Mucosa of rectum (tissue), 2 donors: ENCODE data around the gene RPTOR.
A peak's percentile ranks its signal among the peaks of the same experiment; 100 is the strongest.

Experiments
- H3K27ac ChIP-seq, 2 donors: one replicate each; pipeline ENCODE4 v1.7.0; 2013; ENCODE audit warnings: inconsistent platforms in 2 of 2, low read depth in 2 of 2, low read length in 2 of 2
- H3K27me3 ChIP-seq, 2 donors: one replicate each; pipeline ENCODE4 v1.7.0; 2013; ENCODE audit warnings: low read length in 2 of 2; ENCODE audit not compliant: control insufficient read depth in 2 of 2, insufficient read depth in 2 of 2
- H3K36me3 ChIP-seq, 2 donors: one replicate each; pipeline ENCODE4 v1.7.0; 2013; ENCODE audit warnings: low read length in 2 of 2; ENCODE audit not compliant: control insufficient read depth in 2 of 2, insufficient read depth in 2 of 2
- H3K4me1 ChIP-seq, 2 donors: one replicate each; pipeline ENCODE4 v1.7.0; 2013; ENCODE audit warnings: low read length in 2 of 2, mild to moderate bottlenecking in 1 of 2; ENCODE audit not compliant: control insufficient read depth in 2 of 2, insufficient read depth in 2 of 2
- H3K4me3 ChIP-seq, 2 donors: one replicate each; pipeline ENCODE4 v1.7.0; 2013; ENCODE audit warnings: low read length in 2 of 2
- H3K9ac ChIP-seq, 2 donors: one replicate each; pipeline ENCODE4 v1.7.0; 2013; ENCODE audit warnings: low read length in 2 of 2, low read depth in 1 of 2, mild to moderate bottlenecking in 1 of 2
- H3K9me3 ChIP-seq, 2 donors: one replicate each; pipeline ENCODE4 v1.7.0; 2013; ENCODE audit warnings: low read length in 2 of 2; ENCODE audit not compliant: control insufficient read depth in 2 of 2
- donor health status: healthy.
- donor health status: Normal muscosa, but diverticular disease.

RPTOR gene

GRCh38 chr17:80940171-80941123 is 395.8 kb downstream of the RPTOR start:
- Histone ChIP-seq H3K9ac (no peak overlapping the region), H3K4me3 (no peak overlapping the region), H3K9me3 (no peaks in the 10 kb centered on the region), H3K36me3 (peaks cover 0 to 3% of the 10 kb centered on the region in 2 donors), H3K27me3 (no peaks in the 10 kb centered on the region), H3K4me1 (peaks cover 10 to 13% of the 10 kb centered on the region in 2 donors), H3K27ac (no peak overlapping the region)

GRCh38 chr17:80941171-80941570 is 396.5 kb downstream of the RPTOR start:
- H3K27ac ChIP-seq = no peak overlapping the region
- no peak overlapping the region for H3K9ac ChIP-seq
- H3K4me3 ChIP-seq = no peak overlapping the region
- peaks cover 4 to 9% of the 10 kb centered on the region in 2 donors for H3K36me3 ChIP-seq
- peaks cover 10 to 13% of the 10 kb centered on the region in 2 donors for H3K4me1 ChIP-seq
- no peaks in the 10 kb centered on the region for H3K27me3 ChIP-seq
- H3K9me3 ChIP-seq = no peaks in the 10 kb centered on the region

GRCh38 chr17:80941743-80942422 is 397.2 kb downstream of the RPTOR start:
- no peaks in the 10 kb centered on the region for H3K27me3 ChIP-seq
- no peaks in the 10 kb centered on the region for H3K9me3 ChIP-seq
- H3K4me1 ChIP-seq = peaks cover 10 to 13% of the 10 kb centered on the region in 2 donors
- peaks cover 7 to 14% of the 10 kb centered on the region in 2 donors for H3K36me3 ChIP-seq
- H3K4me3 ChIP-seq = no peak overlapping the region
- H3K9ac ChIP-seq = no peak overlapping the region
- H3K27ac ChIP-seq = peak overlapping the region; percentile 14 to 57

- Histone ChIP-seq H3K36me3 (peaks cover 7 to 21% of the 10 kb centered on the region in 2 donors), H3K27ac (peak overlapping the region; percentile 44 to 57), H3K27me3 (no peaks in the 10 kb centered on the region), H3K4me3 (no peak overlapping the region), H3K9me3 (no peaks in the 10 kb centered on the region), H3K9ac (no peak overlapping the region), H3K4me1 (peaks cover 10 to 13% of the 10 kb centered on the region in 2 donors)
Measured at GRCh38 chr17:80942423-80943345, 398.0 kb downstream of the RPTOR start.

- H3K9me3 ChIP-seq = no peaks in the 10 kb centered on the region
- no peaks in the 10 kb centered on the region for H3K27me3 ChIP-seq
- H3K36me3 ChIP-seq = peaks cover 10 to 23% of the 10 kb centered on the region in 2 donors
- peaks cover 10 to 13% of the 10 kb centered on the region in 2 donors for H3K4me1 ChIP-seq
- H3K27ac ChIP-seq = peak overlapping the region; percentile 44 to 57
- no peak overlapping the region for H3K4me3 ChIP-seq
- no peak overlapping the region for H3K9ac ChIP-seq
Measured at GRCh38 chr17:80943346-80944145, 398.9 kb downstream of the RPTOR start.

GRCh38 chr17:80944326-80944725 is 399.7 kb downstream of the RPTOR start:
- peaks cover 10 to 23% of the 10 kb centered on the region in 2 donors for H3K36me3 ChIP-seq

GRCh38 chr17:80945736-80946135 is 401.1 kb downstream of the RPTOR start:
- H3K36me3 ChIP-seq = peaks cover 10 to 20% of the 10 kb centered on the region in 2 donors

More at GRCh38 chr17:80944326-80944725, 399.7 kb downstream of the RPTOR start:
- Histone ChIP-seq H3K27ac (no peak overlapping the region), H3K4me1 (peaks cover 8 to 10% of the 10 kb centered on the region in 2 donors), H3K4me3 (no peak overlapping the region), H3K9ac (no peak overlapping the region), H3K9me3 (no peaks in the 10 kb centered on the region), H3K27me3 (no peaks in the 10 kb centered on the region)

GRCh38 chr17:80946449-80946848 is 401.8 kb downstream of the RPTOR start:
- Histone ChIP-seq H3K36me3 (peaks cover 12 to 23% of the 10 kb centered on the region in 2 donors), H3K4me3 (no peak overlapping the region), H3K4me1 (peaks cover 8 to 10% of the 10 kb centered on the region in 2 donors), H3K9ac (no peak overlapping the region), H3K27ac (no peak overlapping the region), H3K27me3 (no peaks in the 10 kb centered on the region), H3K9me3 (no peaks in the 10 kb centered on the region)

More at GRCh38 chr17:80945736-80946135, 401.1 kb downstream of the RPTOR start:
- Histone ChIP-seq H3K9me3 (no peaks in the 10 kb centered on the region), H3K4me3 (no peak overlapping the region), H3K27ac (no peak overlapping the region), H3K27me3 (no peaks in the 10 kb centered on the region), H3K9ac (no peak overlapping the region), H3K4me1 (peaks cover 8 to 10% of the 10 kb centered on the region in 2 donors)
